CD8-positive, alpha-beta memory T cell (primary cell): ENCODE data around the gene ORAI1. TPM values are rescaled to one million over a fixed set of nuclear protein-coding genes. Genes with fewer than 3 reads are reported as not detected.
A peak's percentile ranks its signal among the peaks of the same experiment; 100 is the strongest.

Source experiments
- CTCF ChIA-PET: fragments of 350-600 bp; sonication (Branson Sonifier 250); formaldehyde crosslinking; loops from one replicate; lab custom pipeline; 2021; ENCODE audit warnings: antibody characterized with exemption; lab: Charles Lee
- POLR2A ChIA-PET: fragments of 350-600 bp; sonication (Branson Sonifier 250); formaldehyde crosslinking; loops from one replicate; lab custom pipeline; 2021; ENCODE audit warnings: antibody characterized with exemption; lab: Charles Lee
- DNase-seq, 5 donors: peaks; one replicate each; pipeline versions ENCODE4 v3.0.0 to v3.0.0-alpha.2; 2020 to 2022; ENCODE audit warnings: mixed read lengths in 1 of 5
- H3K27ac ChIP-seq: one replicate; pipeline ENCODE4 v1.7.0; 2013; ENCODE audit warnings: low read depth, mild to moderate bottlenecking, low read length, moderate library complexity
- H3K27me3 ChIP-seq: 2 replicates; pipeline ENCODE4 v1.7.0; 2013; ENCODE audit warnings: low read length, mild to moderate bottlenecking; ENCODE audit not compliant: insufficient read depth, poor library complexity, severe bottlenecking
- H3K36me3 ChIP-seq: 2 replicates; pipeline ENCODE4 v1.7.0; 2013; ENCODE audit warnings: mild to moderate bottlenecking, low read length, moderate library complexity; ENCODE audit not compliant: insufficient read depth
- H3K4me1 ChIP-seq: 2 replicates; pipeline ENCODE4 v1.7.0; 2013; ENCODE audit warnings: mild to moderate bottlenecking, low read length, moderate library complexity; ENCODE audit not compliant: insufficient read depth
- H3K4me3 ChIP-seq: 2 replicates; pipeline ENCODE4 v1.7.0; 2013; ENCODE audit warnings: mild to moderate bottlenecking, low read length
- H3K9me3 ChIP-seq: 2 replicates; pipeline ENCODE4 v1.7.0; 2013; ENCODE audit warnings: mild to moderate bottlenecking, low read length
- H3K27ac Mint-ChIP-seq, 8 donors: one replicate each; pipeline ENCODE4 v1.8.0; 2020 to 2021; ENCODE audit warnings: mixed read lengths in 8 of 8, mild to moderate bottlenecking in 6 of 8, inconsistent platforms in 3 of 8, moderate library complexity in 3 of 8
- H3K27me3 Mint-ChIP-seq, 2 donors: one replicate each; pipeline ENCODE4 v1.8.0; 2020 to 2021; ENCODE audit warnings: mixed read lengths in 2 of 2, mild to moderate bottlenecking in 1 of 2, moderate library complexity in 1 of 2
- H3K36me3 Mint-ChIP-seq, 3 donors: one replicate each; pipeline ENCODE4 v1.8.0; 2020 to 2021; ENCODE audit warnings: mixed read lengths in 3 of 3, inconsistent platforms in 1 of 3, mild to moderate bottlenecking in 1 of 3
- H3K4me1 Mint-ChIP-seq, 3 donors: one replicate each; pipeline ENCODE4 v1.8.0; 2020 to 2021; ENCODE audit warnings: mixed read lengths in 3 of 3, inconsistent platforms in 1 of 3, mild to moderate bottlenecking in 1 of 3
- H3K4me3 Mint-ChIP-seq, 7 donors: one replicate each; pipeline ENCODE4 v1.8.0; 2020 to 2021; ENCODE audit warnings: mixed read lengths in 7 of 7, mild to moderate bottlenecking in 6 of 7, moderate library complexity in 4 of 7, inconsistent platforms in 2 of 7
- H3K9me3 Mint-ChIP-seq, 5 donors: one replicate each; pipeline ENCODE4 v1.8.0; 2020 to 2022; ENCODE audit warnings: mixed read lengths in 5 of 5, mild to moderate bottlenecking in 3 of 5, moderate library complexity in 2 of 5, inconsistent platforms in 1 of 5
- polyA plus RNA-seq: library from polyadenylated mRNA; unstranded; fragments of 300-500 nt; fragmentation: Illumina TruSeq; gene quantifications from one replicate; pipeline ENCODE4 v1.2.3, GENCODE V29; 2021
- total RNA-seq, 2 experiments: library from RNA; stranded (reverse); gene quantifications; one replicate each; pipeline ENCODE4 v1.2.3, GENCODE V29; 2021

The ORAI1 gene
- total and polyA plus RNA-seq, 3 experiments from 2014 or later: 61.9 to 237 (median 64.7) TPM

- peak overlapping the region; percentile 80 for H3K4me3 ChIP-seq
- Mint-ChIP-seq H3K9me3 (no peaks in the 10 kb centered on the region), H3K27ac (peak overlapping the region; percentile 99 to 100 (median 100)), H3K27me3 (peaks cover 0 to 10% of the 10 kb centered on the region in 2 donors), H3K4me3 (peak overlapping the region; percentile 88 to 95 (median 90)), H3K36me3 (peaks cover 0 to 5% (median 0%) of the 10 kb centered on the region in 3 donors), H3K4me1 (peaks cover 36 to 46% (median 43%) of the 10 kb centered on the region in 3 donors)
- peak; percentile 47 to 87 (median 84) for DNase-seq
- H3K27ac ChIP-seq: peak overlapping the region; percentile 98
- H3K27me3 ChIP-seq: no peaks in the 10 kb centered on the region
- H3K9me3 ChIP-seq: no peaks in the 10 kb centered on the region
- no peaks in the 10 kb centered on the region for H3K36me3 ChIP-seq
- POLR2A ChIA-PET: interaction anchor here (0.6 to 3.6 kb wide), 10 partner anchors 10 to 478 kb away, joined by 3 to 93 read pairs (median 8); partner anchors contain the start of genes KDM2B and ORAI1
- CTCF ChIA-PET: interaction anchor here (0.6 to 2.2 kb wide), 11 partner anchors 11 to 204 kb away, joined by 3 to 9 read pairs (median 4); partner anchors contain the start of gene ORAI1
- H3K4me1 ChIP-seq: peaks cover 33% of the 10 kb centered on the region
Measured at GRCh38 chr12:121590476-121591143, 35.7 kb upstream of the ORAI1 start.

- CTCF ChIA-PET: interaction anchor here (1.5 to 2.2 kb wide), 2 partner anchors 18 to 33 kb away, joined by 4 to 8 read pairs; no protein-coding TSS in a partner anchor
- no peaks in the 10 kb centered on the region for H3K9me3 Mint-ChIP-seq
- Histone ChIP-seq H3K36me3 (no peaks in the 10 kb centered on the region), H3K4me1 (peaks cover 33% of the 10 kb centered on the region), H3K9me3 (no peaks in the 10 kb centered on the region), H3K27me3 (no peaks in the 10 kb centered on the region), H3K27ac (no peak overlapping the region), H3K4me3 (no peak overlapping the region)
- peak overlapping the region in 6 of 7 donors; percentile 7 to 69 (median 34) for H3K4me3 Mint-ChIP-seq
- H3K27me3 Mint-ChIP-seq: peaks cover 0 to 10% of the 10 kb centered on the region in 2 donors
- POLR2A ChIA-PET: interaction anchor here (0.5 kb wide), 1 partner anchor 25 kb away, joined by 6 read pairs; no protein-coding TSS in a partner anchor
- H3K27ac Mint-ChIP-seq: peak overlapping the region in 6 of 8 donors; percentile 48 to 100 (median 91)
- peaks cover 0 to 5% (median 2%) of the 10 kb centered on the region in 3 donors for H3K36me3 Mint-ChIP-seq
- H3K4me1 Mint-ChIP-seq: peaks cover 35 to 40% (median 37%) of the 10 kb centered on the region in 3 donors
- no peak for DNase-seq
Measured at GRCh38 chr12:121592320-121592719, 34.0 kb upstream of the ORAI1 start.

- no peak overlapping the region for H3K4me3 ChIP-seq
- H3K27me3 Mint-ChIP-seq: peaks cover 0 to 4% of the 10 kb centered on the region in 2 donors
- H3K9me3 Mint-ChIP-seq: no peaks in the 10 kb centered on the region
- peak overlapping the region in 2 of 8 donors; percentile 29 to 78 for H3K27ac Mint-ChIP-seq
- no peaks in the 10 kb centered on the region for H3K36me3 ChIP-seq
- CTCF ChIA-PET: interaction anchor here (2.0 kb wide), 1 partner anchor 43 kb away, joined by 7 read pairs; no protein-coding TSS in a partner anchor
- H3K9me3 ChIP-seq: no peaks in the 10 kb centered on the region
- POLR2A ChIA-PET: no interaction called here
- H3K36me3 Mint-ChIP-seq: peaks cover 0 to 4% (median 2%) of the 10 kb centered on the region in 3 donors
- H3K4me3 Mint-ChIP-seq: no peak overlapping the region
- H3K4me1 Mint-ChIP-seq: peaks cover 24 to 29% (median 25%) of the 10 kb centered on the region in 3 donors
- no peak for DNase-seq
- no peaks in the 10 kb centered on the region for H3K27me3 ChIP-seq
- no peak overlapping the region for H3K27ac ChIP-seq
- peaks cover 20% of the 10 kb centered on the region for H3K4me1 ChIP-seq
Measured at GRCh38 chr12:121595520-121595919, 30.8 kb upstream of the ORAI1 start.

- Histone ChIP-seq H3K4me3 (no peak overlapping the region), H3K9me3 (no peaks in the 10 kb centered on the region), H3K27ac (no peak overlapping the region), H3K36me3 (no peaks in the 10 kb centered on the region), H3K27me3 (no peaks in the 10 kb centered on the region), H3K4me1 (peaks cover 10% of the 10 kb centered on the region)
- ChIA-PET POLR2A (no interaction called here), CTCF (no interaction called here)
- Mint-ChIP-seq H3K4me3 (no peak overlapping the region), H3K4me1 (peaks cover 14 to 19% (median 15%) of the 10 kb centered on the region in 3 donors), H3K27ac (no peak overlapping the region), H3K36me3 (peaks cover 0 to 3% (median 2%) of the 10 kb centered on the region in 3 donors), H3K9me3 (no peaks in the 10 kb centered on the region), H3K27me3 (peaks cover 0 to 1% of the 10 kb centered on the region in 2 donors)
- DNase-seq: no peak
Measured at GRCh38 chr12:121596526-121596925, 29.8 kb upstream of the ORAI1 start.

- ChIA-PET POLR2A (no interaction called here), CTCF (interaction anchor here (1.0 to 3.9 kb wide), 6 partner anchors 9 to 168 kb away, joined by 3 to 16 read pairs (median 4); no protein-coding TSS in a partner anchor)
- H3K9me3 Mint-ChIP-seq: no peaks in the 10 kb centered on the region
- Histone ChIP-seq H3K4me1 (no peaks in the 10 kb centered on the region), H3K9me3 (no peaks in the 10 kb centered on the region), H3K27ac (no peak overlapping the region), H3K4me3 (no peak overlapping the region), H3K27me3 (no peaks in the 10 kb centered on the region), H3K36me3 (no peaks in the 10 kb centered on the region)
- H3K36me3 Mint-ChIP-seq: peaks cover 0 to 1% (median 0%) of the 10 kb centered on the region in 3 donors
- H3K4me3 Mint-ChIP-seq: no peak overlapping the region
- peak overlapping the region in 1 of 8 donors; percentile 43 for H3K27ac Mint-ChIP-seq
- peaks cover 0 to under 1% (median 0%) of the 10 kb centered on the region in 3 donors for H3K4me1 Mint-ChIP-seq
- no peaks in the 10 kb centered on the region for H3K27me3 Mint-ChIP-seq
- DNase-seq: no peak
Measured at GRCh38 chr12:121600702-121601336, 25.5 kb upstream of the ORAI1 start.

- no peak overlapping the region for H3K4me3 Mint-ChIP-seq
- H3K36me3 ChIP-seq: no peaks in the 10 kb centered on the region
- no peaks in the 10 kb centered on the region for H3K4me1 Mint-ChIP-seq
- H3K9me3 Mint-ChIP-seq: no peaks in the 10 kb centered on the region
- no peak overlapping the region for H3K4me3 ChIP-seq
- peak overlapping the region in 1 of 8 donors; percentile 60 for H3K27ac Mint-ChIP-seq
- H3K27me3 ChIP-seq: no peaks in the 10 kb centered on the region
- no peaks in the 10 kb centered on the region for H3K9me3 ChIP-seq
- ChIA-PET CTCF (interaction anchor here (1.4 kb wide), 1 partner anchor 50 kb away, joined by 3 read pairs; no protein-coding TSS in a partner anchor), POLR2A (no interaction called here)
- no peaks in the 10 kb centered on the region for H3K36me3 Mint-ChIP-seq
- H3K27ac ChIP-seq: no peak overlapping the region
- no peaks in the 10 kb centered on the region for H3K27me3 Mint-ChIP-seq
- no peak for DNase-seq
- H3K4me1 ChIP-seq: no peaks in the 10 kb centered on the region
Measured at GRCh38 chr12:121602766-121603165, 23.6 kb upstream of the ORAI1 start.

- Mint-ChIP-seq H3K36me3 (peaks cover 0 to 1% (median 0%) of the 10 kb centered on the region in 3 donors), H3K27ac (no peak overlapping the region), H3K4me1 (peaks cover 0 to 2% (median 0%) of the 10 kb centered on the region in 3 donors), H3K9me3 (no peaks in the 10 kb centered on the region), H3K27me3 (no peaks in the 10 kb centered on the region), H3K4me3 (no peak overlapping the region)
- Histone ChIP-seq H3K27me3 (no peaks in the 10 kb centered on the region), H3K9me3 (no peaks in the 10 kb centered on the region), H3K4me3 (no peak overlapping the region), H3K36me3 (no peaks in the 10 kb centered on the region), H3K4me1 (no peaks in the 10 kb centered on the region), H3K27ac (no peak overlapping the region)
- POLR2A ChIA-PET: no interaction called here
- CTCF ChIA-PET: interaction anchor here (1.4 kb wide), 1 partner anchor 51 kb away, joined by 3 read pairs; no protein-coding TSS in a partner anchor
- no peak for DNase-seq
Measured at GRCh38 chr12:121603581-121603980, 22.7 kb upstream of the ORAI1 start.
